CD4-positive, alpha-beta T cell (primary cell): ENCODE measurements around the gene TIMM22. TPM values are rescaled to one million over a fixed set of nuclear protein-coding genes. Genes with fewer than 3 reads are reported as not detected.

Experiments used
- ATAC-seq: fragments of 200-7000 bp; cut with Tn5 transposase; one replicate; pipeline ENCODE4 v1.10.0; 2022; ENCODE audit warnings: mild to moderate bottlenecking; ENCODE audit not compliant: poor library complexity
- CTCF ChIA-PET: fragments of 350-600 bp; sonication (Branson Sonifier 250); formaldehyde crosslinking; loops from one replicate; lab custom pipeline; 2021; ENCODE audit warnings: antibody characterized with exemption, inconsistent platforms; lab: Charles Lee
- POLR2A ChIA-PET: fragments of 350-600 bp; sonication (Branson Sonifier 250); formaldehyde crosslinking; loops from one replicate; lab custom pipeline; 2021; ENCODE audit warnings: antibody characterized with exemption, inconsistent platforms; lab: Charles Lee
- DNase-seq, 14 experiments: peaks; one replicate each; pipeline ENCODE4 v3.0.0-alpha.2; 2013 to 2020; ENCODE audit warnings: mixed read lengths in 2 of 14
- H3K27ac ChIP-seq, 2 donors: one replicate each; pipeline versions ENCODE4 v1.5.1 to v1.7.0; 2013; ENCODE audit warnings: low read length in 2 of 2, low read depth in 1 of 2, mild to moderate bottlenecking in 1 of 2
- H3K27me3 ChIP-seq, 2 experiments: 1 replicate in 1 of 2; 2 replicates in 1 of 2; pipeline versions ENCODE4 v1.6.1 to v1.7.0; 2013; ENCODE audit warnings: low read length in 2 of 2, control low read depth in 1 of 2, mild to moderate bottlenecking in 1 of 2, moderate library complexity in 1 of 2; ENCODE audit not compliant: insufficient read depth in 2 of 2, control insufficient read depth in 1 of 2
- H3K36me3 ChIP-seq: one replicate; pipeline ENCODE4 v1.6.1; 2013; ENCODE audit warnings: low read length, control low read depth; ENCODE audit not compliant: insufficient read depth
- H3K4me1 ChIP-seq: one replicate; pipeline ENCODE4 v1.6.1; 2013; ENCODE audit warnings: low read length, control low read depth; ENCODE audit not compliant: insufficient read depth
- H3K4me3 ChIP-seq: one replicate; pipeline ENCODE4 v1.5.1; 2013; ENCODE audit warnings: mild to moderate bottlenecking, low read length, moderate library complexity
- H3K9me3 ChIP-seq, 2 experiments: 1 replicate in 1 of 2; 2 replicates in 1 of 2; pipeline versions ENCODE4 v1.6.1 to v1.7.0; 2013; ENCODE audit warnings: low read length in 2 of 2, mild to moderate bottlenecking in 2 of 2, control low read depth in 1 of 2, moderate library complexity in 1 of 2; ENCODE audit not compliant: control insufficient read depth in 1 of 2, insufficient read depth in 1 of 2
- H3K27ac Mint-ChIP-seq: one replicate; pipeline ENCODE4 v1.8.0; 2020; ENCODE audit warnings: mixed read lengths
- H3K27me3 Mint-ChIP-seq: one replicate; pipeline ENCODE4 v1.8.0; 2021; ENCODE audit warnings: mixed read lengths
- H3K36me3 Mint-ChIP-seq: one replicate; pipeline ENCODE4 v1.8.0; 2021; ENCODE audit warnings: low read depth, mixed read lengths
- H3K4me1 Mint-ChIP-seq: one replicate; pipeline ENCODE4 v1.8.0; 2021; ENCODE audit warnings: low read depth, mixed read lengths
- H3K4me3 Mint-ChIP-seq: one replicate; pipeline ENCODE4 v1.8.0; 2020; ENCODE audit warnings: mild to moderate bottlenecking, mixed read lengths
- H3K9me3 Mint-ChIP-seq: one replicate; pipeline ENCODE4 v1.8.0; 2020; ENCODE audit warnings: mixed read lengths
- intact Hi-C, 2 experiments: fragments of 100-400 bp; cut with DNase I in 1 of 2; cut with micrococcal nuclease in 1 of 2; formaldehyde crosslinking; loops; one replicate each; pipeline versions ENCODE4 v1.15.1 to v1.9.0; 2023 to 2025; cut with DNase I, micrococcal nuclease
- total RNA-seq, 174 experiments: library from RNA in 2 of 174; stranded (reverse) in 2 of 174; gene quantifications; one replicate each; pipeline ENCODE4 v1.2.3 and lab custom pipeline; 2021 to 2026
- TF ChIP-seq, protein P1 (sequence below): fragments of 200-600 bp; IDR thresholded peaks from one replicate; pipeline ENCODE4 v1.8.0; 2022; ENCODE audit warnings: antibody characterized with exemption, mild to moderate bottlenecking

The TIMM22 gene
- total RNA-seq, 2 experiments from 2014 or later: 10.2 to 10.9 TPM

- H3K9me3 ChIP-seq: peaks cover 0 to 4% of the 10 kb centered on the region in 2 experiments
- DNase-seq (no peak), ATAC-seq (no peak)
- Mint-ChIP-seq H3K27me3 (no peaks in the 10 kb centered on the region), H3K4me3 (no peak overlapping the region), H3K27ac (no peak overlapping the region), H3K4me1 (no peaks in the 10 kb centered on the region), H3K9me3 (no peaks in the 10 kb centered on the region), H3K36me3 (peaks cover 20% of the 10 kb centered on the region)
- ChIA-PET POLR2A (no interaction called here), CTCF (no interaction called here)
- H3K27me3 ChIP-seq: no peaks in the 10 kb centered on the region
- no peak overlapping the region for H3K27ac ChIP-seq
- H3K36me3 ChIP-seq: peaks cover 32% of the 10 kb centered on the region
- intact Hi-C loops: no loop called here
- H3K4me1 ChIP-seq: no peaks in the 10 kb centered on the region
- no peak overlapping the region for H3K4me3 ChIP-seq
- TF ChIP-seq, protein P1, sequence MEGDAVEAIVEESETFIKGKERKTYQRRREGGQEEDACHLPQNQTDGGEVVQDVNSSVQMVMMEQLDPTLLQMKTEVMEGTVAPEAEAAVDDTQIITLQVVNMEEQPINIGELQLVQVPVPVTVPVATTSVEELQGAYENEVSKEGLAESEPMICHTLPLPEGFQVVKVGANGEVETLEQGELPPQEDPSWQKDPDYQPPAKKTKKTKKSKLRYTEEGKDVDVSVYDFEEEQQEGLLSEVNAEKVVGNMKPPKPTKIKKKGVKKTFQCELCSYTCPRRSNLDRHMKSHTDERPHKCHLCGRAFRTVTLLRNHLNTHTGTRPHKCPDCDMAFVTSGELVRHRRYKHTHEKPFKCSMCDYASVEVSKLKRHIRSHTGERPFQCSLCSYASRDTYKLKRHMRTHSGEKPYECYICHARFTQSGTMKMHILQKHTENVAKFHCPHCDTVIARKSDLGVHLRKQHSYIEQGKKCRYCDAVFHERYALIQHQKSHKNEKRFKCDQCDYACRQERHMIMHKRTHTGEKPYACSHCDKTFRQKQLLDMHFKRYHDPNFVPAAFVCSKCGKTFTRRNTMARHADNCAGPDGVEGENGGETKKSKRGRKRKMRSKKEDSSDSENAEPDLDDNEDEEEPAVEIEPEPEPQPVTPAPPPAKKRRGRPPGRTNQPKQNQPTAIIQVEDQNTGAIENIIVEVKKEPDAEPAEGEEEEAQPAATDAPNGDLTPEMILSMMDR: no peak
These were observed 33.2 kb downstream of the TIMM22 start for GRCh38 chr17:1029922-1030644.

- Histone ChIP-seq H3K9me3 (peaks cover 0 to 4% of the 10 kb centered on the region in 2 experiments), H3K36me3 (peaks cover 32% of the 10 kb centered on the region), H3K4me3 (no peak overlapping the region), H3K4me1 (no peaks in the 10 kb centered on the region), H3K27me3 (no peaks in the 10 kb centered on the region), H3K27ac (no peak overlapping the region)
- Mint-ChIP-seq H3K27me3 (no peaks in the 10 kb centered on the region), H3K36me3 (peaks cover 12% of the 10 kb centered on the region), H3K4me1 (no peaks in the 10 kb centered on the region), H3K4me3 (no peak overlapping the region), H3K27ac (no peak overlapping the region), H3K9me3 (no peaks in the 10 kb centered on the region)
- ChIA-PET CTCF (no interaction called here), POLR2A (no interaction called here)
- ATAC-seq (no peak), DNase-seq (no peak)
- TF ChIP-seq, protein P1: no peak
- intact Hi-C loops: no loop called here
These were observed 34.0 kb downstream of the TIMM22 start for GRCh38 chr17:1030684-1031532.

- Mint-ChIP-seq H3K4me1 (no peaks in the 10 kb centered on the region), H3K9me3 (no peaks in the 10 kb centered on the region), H3K27ac (no peak overlapping the region), H3K4me3 (no peak overlapping the region), H3K27me3 (no peaks in the 10 kb centered on the region), H3K36me3 (peaks cover 10% of the 10 kb centered on the region)
- Histone ChIP-seq H3K27me3 (no peaks in the 10 kb centered on the region), H3K36me3 (peaks cover 32% of the 10 kb centered on the region), H3K4me3 (no peak overlapping the region), H3K9me3 (peaks cover 0 to 4% of the 10 kb centered on the region in 2 experiments), H3K4me1 (no peaks in the 10 kb centered on the region), H3K27ac (no peak overlapping the region)
- intact Hi-C loops: no loop called here
- TF ChIP-seq, protein P1: no peak
- POLR2A ChIA-PET: no interaction called here
- DNase-seq (no peak), ATAC-seq (no peak)
- CTCF ChIA-PET: no interaction called here
These were observed 34.8 kb downstream of the TIMM22 start for GRCh38 chr17:1031711-1032110.
